Left ventricle myocardium superior (tissue), 1 donor: Measurements from ENCODE around the gene CCDC82. TPM values are rescaled to one million over a fixed set of nuclear protein-coding genes. Genes with fewer than 3 reads are reported as not detected.

Experiments
- ATAC-seq: fragments of 200-7000 bp; cut with Tn5 transposase; one replicate; pipeline ENCODE4 v1.9.1; 2020; ENCODE audit warnings: mild to moderate bottlenecking, moderate library complexity
- DNase-seq: peaks from one replicate; pipeline ENCODE4 v3.0.0-alpha.2; 2020
- intact Hi-C: fragments of 100-400 bp; cut with micrococcal nuclease; formaldehyde crosslinking; loops from one replicate; pipeline ENCODE4 v1.11.0; 2022
- total RNA-seq: library from RNA; stranded (reverse); fragmentation: NEBNext Ultra II Directional; extraction: Animal tissue kit (Norgen Biotek cat#: 25700); gene quantifications from one replicate; pipeline ENCODE4 v1.2.1, GENCODE V29; 2021
- donor health status: DM: no; HTN: yes; CAD: no; lungs with severe emphysema.

CCDC82 gene
- total RNA-seq, 1 donor from 2014 or later = 14.1 TPM

DNA sequence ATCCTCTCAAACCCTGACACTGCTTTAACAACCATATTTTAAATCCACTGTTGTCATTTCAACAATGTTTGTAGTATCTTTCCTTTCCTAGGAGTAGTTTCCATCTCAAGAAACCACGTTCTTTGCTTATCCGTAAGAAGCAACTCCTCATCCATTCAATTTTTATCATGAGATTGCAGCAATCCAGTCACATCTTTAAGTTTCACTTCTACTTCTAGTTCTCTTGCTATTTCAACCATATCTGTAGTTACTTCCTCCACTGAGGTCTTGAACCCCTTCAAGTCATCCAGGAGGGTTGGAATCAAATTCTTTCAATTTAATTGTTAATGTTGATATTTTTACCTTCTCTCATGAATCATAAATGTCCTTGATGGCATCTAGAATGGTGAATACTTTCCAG, 22.4 kb downstream of the CCDC82 start:
- intact Hi-C loops = no loop called here
- ATAC-seq = no peak
- DNase-seq = no peak

DNA sequence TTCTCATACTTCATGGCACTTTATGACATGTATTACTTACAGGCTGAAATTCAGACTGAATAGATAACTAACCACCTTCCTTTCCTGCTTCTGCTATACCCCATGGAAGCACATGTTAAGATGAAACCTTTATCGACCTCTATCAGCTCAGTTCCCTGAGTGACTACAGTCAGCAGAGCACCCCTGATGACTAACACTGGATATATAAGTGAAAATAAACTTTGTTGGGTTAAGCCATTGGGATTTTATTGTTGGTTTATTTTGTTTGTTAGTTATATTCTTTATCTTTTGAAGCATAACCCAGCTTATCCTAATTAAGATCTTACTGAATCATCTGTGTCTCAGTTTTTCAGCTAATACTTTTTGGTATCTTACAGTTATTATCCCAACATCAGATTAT, 23.7 kb downstream of the CCDC82 start:
- DNase-seq (no peak), ATAC-seq (no peak)
- intact Hi-C loops = no loop called here

DNA sequence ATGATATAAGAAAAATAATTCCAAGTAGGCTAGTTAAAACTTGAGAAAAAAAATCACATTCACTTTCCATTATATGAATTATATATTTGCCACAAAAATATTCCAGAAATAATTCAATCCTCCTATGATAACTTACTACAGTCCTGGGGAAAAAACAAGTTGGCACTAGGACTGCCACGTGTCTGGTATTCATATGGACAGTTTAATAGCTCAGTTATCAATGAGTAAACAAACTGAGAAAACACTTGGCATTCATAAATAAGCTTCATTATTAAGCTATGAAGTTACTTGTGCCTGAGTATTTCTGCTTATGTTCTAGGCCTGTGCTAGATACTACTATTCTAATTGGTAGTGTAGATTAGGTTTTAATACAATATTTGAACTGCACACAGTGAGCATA, 24.2 kb downstream of the CCDC82 start:
- DNase-seq (no peak), ATAC-seq (no peak)

DNA sequence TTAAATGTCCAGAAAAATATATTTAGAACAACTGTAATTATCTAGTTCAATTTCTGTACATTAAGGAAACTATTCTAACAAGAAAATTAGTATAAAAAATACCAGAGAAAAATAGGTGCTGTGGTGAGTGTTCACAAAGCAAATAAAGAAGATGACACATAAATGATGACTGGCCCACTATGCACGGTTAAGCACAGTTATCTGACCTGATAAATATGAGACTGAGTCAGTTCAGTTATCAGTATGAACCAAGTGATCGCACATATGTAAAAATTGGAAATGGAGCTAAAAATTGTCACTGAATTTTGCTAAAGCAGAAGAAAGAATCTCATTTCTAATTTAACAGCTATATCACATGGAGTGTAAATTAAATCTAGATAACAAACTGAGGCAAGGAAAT, 27.9 kb downstream of the CCDC82 start:
- intact Hi-C loops = no loop called here
- no peak for DNase-seq
- ATAC-seq = no peak

More for the DNA sequence above, 24.2 kb downstream of the CCDC82 start:
- intact Hi-C loops = no loop called here

DNA sequence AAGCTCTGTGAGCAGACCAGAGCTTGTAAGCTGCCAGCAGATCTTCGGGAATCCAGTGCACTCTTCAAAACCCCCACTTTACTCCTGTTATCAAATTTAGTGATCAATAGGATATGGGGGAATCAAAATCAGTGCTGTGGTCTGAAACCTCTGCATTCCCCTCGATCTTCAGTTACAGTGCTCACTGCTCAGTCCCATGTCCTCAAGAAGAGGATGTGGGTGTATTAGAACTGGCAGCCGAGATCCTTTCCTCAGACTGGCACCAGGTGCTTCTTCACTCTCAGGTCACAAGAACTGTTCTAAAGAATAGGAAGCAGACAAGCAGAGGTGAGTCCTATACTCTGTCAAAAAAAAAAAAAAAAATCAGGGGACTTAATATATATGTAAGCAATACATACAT, 31.4 kb downstream of the CCDC82 start:
- ATAC-seq (no peak), DNase-seq (no peak)
- intact Hi-C loops = no loop called here

DNA sequence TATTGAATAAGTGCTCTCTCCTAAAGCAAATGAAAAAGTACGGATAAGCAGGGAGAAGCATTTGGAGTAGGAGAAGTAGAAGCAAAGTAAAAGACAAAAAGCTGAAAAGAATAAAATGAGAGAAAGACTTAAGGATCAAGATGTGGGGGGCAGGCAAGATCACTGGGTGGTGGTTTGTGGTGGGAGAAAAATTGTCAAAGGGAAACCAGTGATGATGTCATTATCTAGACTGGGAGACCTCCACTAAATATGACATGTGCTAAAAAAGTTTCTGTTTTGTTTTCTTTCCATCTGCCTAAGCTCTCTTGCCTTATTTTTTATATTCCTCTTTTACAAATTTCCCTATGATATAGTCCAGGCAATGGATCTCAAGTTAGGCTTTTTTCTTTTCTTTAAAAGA, 31.9 kb downstream of the CCDC82 start:
- intact Hi-C loops = no loop called here
- ATAC-seq = no peak
- DNase-seq = no peak

DNA sequence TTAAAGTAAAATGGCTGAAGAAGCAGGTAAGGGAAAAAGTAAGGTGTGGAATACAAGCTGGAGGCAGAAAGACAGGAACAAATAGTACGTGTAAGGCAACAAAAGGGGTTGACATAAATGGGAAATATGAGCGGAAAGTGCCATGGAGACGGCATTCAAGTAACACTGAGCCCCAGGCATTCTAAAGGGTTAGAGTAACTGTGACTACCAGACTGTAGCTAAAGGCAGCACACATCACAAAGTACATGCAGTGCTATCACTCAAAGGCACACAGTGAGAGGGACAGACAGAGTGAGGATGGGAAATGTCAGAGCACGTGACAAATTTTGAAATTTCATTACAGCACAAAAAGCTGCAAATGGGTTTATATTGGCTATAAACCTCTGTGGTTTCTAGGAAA, 32.9 kb downstream of the CCDC82 start:
- ATAC-seq = no peak
- DNase-seq = no peak
- intact Hi-C loops = no loop called here

DNA sequence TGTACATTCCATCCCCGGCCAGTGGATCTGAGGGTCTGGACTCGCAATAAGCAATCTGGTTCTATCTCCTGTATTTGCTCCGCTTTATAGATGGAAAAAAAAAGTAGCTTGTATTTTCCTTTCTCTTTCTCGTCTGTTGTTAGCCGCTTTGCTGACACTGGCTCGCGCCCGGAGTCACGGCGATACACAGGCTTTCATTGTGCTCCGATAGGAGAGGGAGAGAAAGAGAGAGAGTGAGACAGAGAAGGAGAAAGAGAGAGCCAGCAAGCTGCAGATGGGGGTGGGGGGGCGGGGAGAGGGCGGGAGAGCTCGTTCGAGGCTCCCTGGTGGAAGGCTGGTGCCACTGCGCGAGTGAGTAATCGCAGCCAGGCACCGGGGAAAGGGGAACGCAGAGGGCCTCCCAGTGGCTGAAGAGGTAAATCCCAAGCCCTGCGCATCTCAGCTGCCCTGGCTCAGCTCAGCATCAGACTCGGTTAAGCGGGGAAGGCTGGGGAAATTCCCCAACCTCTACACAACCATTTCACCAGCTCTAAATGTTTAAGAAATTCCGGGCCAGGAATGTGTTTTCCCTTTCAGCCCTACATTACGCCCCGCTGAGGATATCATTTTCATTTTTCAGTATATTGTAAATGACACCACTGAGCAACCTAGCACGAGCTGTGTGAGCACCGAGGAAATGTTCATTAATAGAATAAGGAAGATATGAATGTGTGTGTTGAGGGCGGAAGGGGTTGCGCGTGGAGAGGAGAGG, 46.6 kb downstream of the CCDC82 start, which contains the start of gene MAML2:
TSS of gene MAML2 (minus strand) at position 235 of the 751 bp plus-strand sequence. CDS start 1,300 bp downstream, outside the sequence.
- intact Hi-C loops = loop anchor here (5.0 kb wide), 1 partner anchor 506 kb away; no protein-coding TSS in a partner anchor
- ATAC-seq = peak; percentile 92
- peak; percentile 92 for DNase-seq

DNA sequence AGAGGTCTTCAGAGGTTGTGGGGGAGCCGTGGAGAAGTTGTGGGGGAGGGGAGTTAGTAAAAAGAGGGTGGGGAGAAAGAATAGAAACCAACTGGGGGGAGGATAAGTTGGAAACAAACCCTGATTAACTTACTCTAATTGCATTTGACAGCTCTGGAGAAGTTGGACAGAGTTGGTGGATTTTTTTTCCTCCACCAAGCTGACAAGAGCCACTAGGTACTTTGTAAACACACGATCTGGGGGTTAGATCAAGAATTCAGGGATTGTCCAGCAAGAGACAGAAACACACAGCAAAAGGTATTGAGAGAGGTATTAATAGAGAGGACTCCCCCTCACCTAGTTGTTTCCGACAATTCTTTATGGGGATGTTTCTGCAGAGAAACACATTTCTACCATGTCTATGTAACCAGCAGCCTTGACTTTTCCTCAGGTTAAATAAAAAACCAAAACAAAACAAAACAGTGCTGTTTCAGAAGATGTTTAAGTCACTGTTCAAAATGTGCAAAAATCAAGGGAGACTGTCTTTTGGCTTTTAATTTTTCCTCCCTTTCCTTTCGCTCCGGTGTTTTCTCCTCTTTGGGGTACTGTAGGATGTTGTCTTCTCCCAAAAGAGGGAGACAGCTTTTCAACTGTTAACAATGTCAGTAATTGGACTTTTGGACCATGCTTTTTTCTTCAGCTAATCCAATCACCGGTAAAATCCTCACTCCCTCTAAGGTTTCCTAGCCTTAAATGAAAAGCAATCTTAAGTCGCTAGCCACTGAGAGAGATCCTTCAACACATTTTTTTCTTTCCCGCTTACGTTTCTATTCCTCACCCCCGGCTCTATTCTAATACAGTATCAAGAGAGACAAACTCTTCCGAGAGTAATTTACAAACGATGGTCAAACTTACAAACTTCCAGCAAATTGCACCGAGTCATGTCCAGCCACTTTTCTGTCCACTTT, 47.4 kb downstream of the CCDC82 start:
- DNase-seq (no peak), ATAC-seq (peak; percentile 1)
- intact Hi-C loops = loop anchor here (5.0 kb wide), 1 partner anchor 505 kb away; no protein-coding TSS in a partner anchor

DNA sequence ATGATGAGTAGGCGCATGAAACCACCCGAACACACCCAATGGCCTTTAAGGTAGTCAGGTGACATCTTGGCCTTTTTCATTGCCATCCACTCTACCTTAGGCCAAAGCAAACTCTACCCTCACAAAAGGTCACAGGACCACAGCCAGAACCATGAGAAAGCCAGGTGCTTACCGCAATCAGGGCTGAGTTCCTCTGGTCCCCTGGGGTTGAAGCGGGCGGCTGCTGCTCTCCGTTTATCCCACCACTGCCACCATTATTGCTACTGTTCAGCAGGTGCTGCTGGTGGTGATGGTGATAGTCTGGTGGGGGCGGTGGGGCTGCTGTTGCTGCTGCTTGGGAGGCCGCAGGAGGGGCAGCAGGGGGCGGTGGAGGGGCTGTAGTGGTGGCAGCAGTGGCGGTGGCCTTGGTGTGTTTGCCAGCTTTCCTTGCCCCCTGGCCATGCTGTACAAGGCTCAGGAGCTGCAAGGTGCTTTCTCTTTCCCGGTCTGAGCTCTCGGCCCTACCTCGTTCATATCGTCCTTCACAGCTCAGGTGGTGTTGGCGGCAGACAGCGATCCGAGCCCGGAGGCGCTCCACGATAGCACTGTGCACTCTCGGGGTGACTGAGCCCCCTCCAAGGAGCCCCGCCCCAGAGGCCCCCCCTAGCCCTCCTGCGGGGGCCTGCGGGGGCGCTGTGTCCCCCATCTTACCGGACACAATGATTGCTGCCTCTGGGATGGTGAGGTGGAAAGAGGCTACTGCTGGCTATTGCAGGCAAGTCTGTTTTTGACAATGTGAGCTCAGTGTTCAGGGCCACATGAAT, 48.3 kb downstream of the CCDC82 start:
- peak; percentile 63 for DNase-seq
- intact Hi-C loops = loop anchor here (5.0 kb wide), 1 partner anchor 504 kb away; no protein-coding TSS in a partner anchor
- ATAC-seq = peak; percentile 29

DNA sequence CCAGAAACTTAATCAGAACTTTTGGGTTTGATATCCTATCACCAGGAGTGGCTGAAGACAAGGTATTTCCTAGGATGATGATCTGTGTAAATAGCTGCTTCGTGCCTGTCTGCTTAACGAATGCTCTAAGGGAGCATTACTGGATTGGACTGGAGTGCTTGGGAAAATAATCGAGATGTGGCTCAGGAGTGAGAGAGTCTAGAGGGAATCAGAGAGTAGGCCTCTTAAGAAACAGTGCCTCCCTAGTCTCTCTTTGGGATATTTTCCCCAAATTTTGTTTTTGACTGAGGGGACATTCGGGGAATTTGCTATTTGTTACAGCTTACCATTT, 49.2 kb downstream of the CCDC82 start:
- ATAC-seq (peak; percentile 9), DNase-seq (no peak)
- intact Hi-C loops = loop anchor here (5.0 kb wide), 1 partner anchor 503 kb away; no protein-coding TSS in a partner anchor

DNA sequence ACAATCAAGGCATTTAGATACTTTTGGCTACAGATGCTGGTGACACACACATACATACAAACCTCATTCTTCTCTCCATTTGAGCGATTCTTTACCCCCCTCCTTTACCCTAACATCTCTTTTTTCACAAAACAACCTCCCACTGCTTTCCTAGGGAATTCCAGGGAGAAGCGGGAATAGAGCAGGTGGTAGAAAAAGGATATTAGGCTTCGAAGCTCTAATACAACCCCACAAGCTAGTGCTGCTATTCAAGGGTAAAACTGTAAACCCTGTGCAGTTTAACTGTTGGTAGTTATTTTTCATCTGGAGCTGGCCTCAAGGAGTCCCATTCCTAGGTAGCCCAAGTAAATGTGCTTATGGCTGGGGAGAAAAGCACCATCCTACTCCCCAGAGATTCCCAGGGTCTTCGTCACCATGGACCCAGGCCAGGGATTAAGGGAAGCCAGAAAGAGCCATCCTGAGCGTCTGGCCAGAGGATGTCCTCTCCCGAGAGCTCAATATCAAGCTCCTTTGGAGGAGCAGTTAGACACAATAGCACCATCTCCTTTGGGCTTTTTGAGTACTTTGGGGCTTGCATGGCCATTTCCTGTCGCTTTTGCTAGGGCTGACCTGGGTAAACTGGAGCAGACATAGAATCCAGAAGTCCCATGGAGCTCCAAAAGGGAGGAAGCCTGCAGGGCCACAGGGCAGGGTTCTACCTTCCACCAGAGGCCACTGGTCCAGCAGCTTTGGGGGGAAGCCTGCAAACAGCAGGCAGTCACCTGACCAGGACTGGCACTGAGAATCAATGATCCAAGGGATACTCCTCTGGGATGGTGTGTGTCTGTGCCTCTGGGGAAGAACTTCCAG, 49.8 kb downstream of the CCDC82 start:
- intact Hi-C loops = loop anchor here (5.0 kb wide), 2 partner anchors 283 to 503 kb away; no protein-coding TSS in a partner anchor
- DNase-seq (no peak), ATAC-seq (no peak)

DNA sequence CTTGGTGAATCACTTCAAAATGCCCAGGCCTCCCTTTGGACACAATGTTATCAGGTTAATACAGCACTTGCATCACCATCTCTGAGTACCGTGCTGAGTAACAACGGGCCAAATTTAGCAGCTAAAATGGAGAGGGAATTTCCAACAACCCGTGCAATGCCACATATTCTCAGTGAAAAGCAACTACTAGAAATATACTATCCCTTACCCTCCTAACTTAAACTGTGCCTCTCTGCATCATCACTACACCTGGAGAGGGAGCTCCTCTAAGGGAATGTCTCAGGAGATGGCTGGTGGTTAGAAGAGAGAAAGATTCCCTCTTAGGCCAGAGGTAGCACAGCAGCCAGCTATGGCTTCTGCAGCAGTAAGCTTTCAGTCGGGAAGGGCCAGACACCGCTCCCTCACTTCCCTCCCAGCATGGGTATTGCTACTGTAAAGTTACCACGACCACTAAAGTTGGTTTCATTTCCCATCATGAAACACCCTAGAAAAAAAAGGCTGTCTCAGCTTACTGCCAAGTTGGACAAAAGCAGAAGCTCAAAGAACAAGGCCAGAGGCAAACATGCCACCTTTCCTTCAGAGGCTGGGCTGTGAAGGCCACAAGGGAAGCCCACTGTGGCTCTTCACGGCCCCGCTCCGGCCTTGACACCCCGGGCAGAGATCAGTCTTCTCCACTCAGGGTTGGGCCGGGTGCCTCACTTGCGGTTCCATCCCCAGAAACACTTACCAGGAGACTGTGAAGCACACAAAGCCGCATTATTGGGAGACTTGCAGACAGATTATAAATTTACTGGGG, 50.6 kb downstream of the CCDC82 start:
- ATAC-seq (peak; percentile 52), DNase-seq (peak; percentile 37)
- intact Hi-C loops = loop anchor here (5.0 kb wide), 1 partner anchor 282 kb away; no protein-coding TSS in a partner anchor

DNA sequence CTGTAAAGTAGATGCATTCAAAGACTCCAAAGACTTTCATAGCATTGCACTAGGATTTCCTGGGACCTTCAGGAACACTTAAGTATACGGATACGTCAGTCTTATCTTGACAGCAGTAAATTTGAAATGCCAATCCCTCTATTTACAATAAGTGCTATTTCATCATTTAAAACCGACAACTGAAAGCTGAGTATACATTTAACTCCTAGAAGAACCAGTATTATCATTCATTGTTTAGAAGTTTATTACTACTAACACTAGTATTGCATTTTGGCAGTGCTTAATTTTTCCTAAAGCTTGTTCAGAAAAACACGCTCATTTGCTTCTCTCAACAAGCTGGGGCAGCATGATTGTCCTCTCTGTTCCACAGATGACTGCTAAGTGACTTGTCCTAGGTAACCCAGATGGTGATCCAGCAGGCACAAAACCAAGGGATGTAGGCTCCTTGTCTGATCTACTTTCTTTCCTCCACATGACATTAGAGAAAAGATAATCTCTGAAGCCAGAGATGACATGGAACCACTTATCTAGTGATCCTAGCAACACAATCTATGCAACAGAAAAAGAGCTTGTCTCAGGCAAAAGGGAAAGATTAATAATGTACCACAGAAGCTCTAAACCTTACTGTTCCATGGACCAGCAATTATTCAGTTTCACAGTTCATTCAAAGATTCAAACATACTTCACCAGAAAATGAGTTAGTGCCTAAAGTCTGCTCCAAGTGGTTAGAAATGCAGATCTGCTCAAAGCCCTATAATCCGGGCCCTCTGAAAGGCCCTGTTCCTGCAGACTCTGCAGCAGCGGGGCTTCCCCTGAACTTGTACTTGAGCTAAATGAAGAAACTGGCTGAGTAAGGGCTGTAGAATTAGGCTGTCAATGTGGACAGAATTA, 51.9 kb downstream of the CCDC82 start:
- peak; percentile 34 for DNase-seq
- peak; percentile 26 for ATAC-seq

DNA sequence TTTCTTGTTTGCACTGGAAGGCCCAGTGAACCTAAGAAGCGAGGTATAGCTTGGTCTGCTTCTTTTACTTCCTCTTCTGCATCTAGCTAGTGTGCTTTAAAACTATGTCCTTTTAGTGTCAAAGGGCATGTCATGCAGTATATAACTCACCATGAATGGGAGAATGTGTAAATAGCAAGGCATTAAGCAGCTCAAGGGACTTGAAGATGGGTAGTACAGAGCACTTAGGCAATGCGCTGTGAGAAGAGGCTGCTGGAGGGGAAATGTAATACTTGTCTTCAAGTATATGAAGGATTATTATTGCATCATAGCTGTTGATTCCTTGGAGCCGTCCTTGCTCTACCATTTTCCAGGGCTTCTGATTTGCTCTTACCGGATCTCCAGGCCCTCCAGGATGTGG, 54.3 kb downstream of the CCDC82 start:
- ATAC-seq (no peak), DNase-seq (no peak)
- intact Hi-C loops = loop anchor here (5.0 kb wide), 1 partner anchor 278 kb away; no protein-coding TSS in a partner anchor

More for the DNA sequence above, 51.9 kb downstream of the CCDC82 start:
- intact Hi-C loops = loop anchor here (5.0 kb wide), 1 partner anchor 280 kb away; no protein-coding TSS in a partner anchor

DNA sequence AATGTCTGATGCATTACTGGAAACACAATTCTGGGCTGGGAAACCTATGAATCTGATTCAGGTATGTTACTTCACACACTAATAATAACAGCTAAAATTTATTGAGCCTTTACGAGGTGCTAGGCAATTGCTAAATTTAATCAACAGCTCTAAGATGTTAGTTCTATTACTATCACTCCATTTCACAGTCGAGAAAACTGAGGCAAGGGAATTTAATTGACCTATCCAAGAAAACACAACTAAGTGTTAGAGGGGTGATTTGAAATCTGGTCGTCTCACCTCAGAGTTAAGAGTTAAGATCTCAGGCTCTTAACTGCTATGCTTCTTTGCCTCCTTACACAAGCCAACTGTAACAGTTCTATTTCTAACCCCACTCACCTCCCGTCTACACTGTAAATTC, 55.5 kb downstream of the CCDC82 start:
- intact Hi-C loops = no loop called here
- no peak for DNase-seq
- no peak for ATAC-seq
